Measurements from ENCODE around the gene CFL2.

DNA sequence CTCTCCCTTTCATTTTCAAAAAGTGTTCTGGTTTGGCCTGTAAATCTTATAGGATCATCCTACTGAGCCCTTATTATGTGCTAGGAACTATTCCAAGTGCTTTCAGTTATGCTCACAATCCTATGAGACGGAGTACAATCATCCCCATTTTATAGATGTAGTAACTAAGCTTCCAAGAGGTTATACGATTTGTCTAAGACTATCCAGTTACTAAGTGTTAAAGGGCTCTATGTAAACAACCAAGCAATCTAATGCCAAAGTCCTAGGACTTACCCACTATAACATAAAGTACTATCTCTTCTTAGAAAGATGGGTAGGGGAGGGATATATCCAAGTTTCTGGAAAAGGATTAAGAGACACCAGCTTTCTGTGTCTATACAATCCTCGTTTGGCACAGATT lies 6.7 kb downstream of the CFL2 start:
- TF ChIP-seq, protein P1, sequence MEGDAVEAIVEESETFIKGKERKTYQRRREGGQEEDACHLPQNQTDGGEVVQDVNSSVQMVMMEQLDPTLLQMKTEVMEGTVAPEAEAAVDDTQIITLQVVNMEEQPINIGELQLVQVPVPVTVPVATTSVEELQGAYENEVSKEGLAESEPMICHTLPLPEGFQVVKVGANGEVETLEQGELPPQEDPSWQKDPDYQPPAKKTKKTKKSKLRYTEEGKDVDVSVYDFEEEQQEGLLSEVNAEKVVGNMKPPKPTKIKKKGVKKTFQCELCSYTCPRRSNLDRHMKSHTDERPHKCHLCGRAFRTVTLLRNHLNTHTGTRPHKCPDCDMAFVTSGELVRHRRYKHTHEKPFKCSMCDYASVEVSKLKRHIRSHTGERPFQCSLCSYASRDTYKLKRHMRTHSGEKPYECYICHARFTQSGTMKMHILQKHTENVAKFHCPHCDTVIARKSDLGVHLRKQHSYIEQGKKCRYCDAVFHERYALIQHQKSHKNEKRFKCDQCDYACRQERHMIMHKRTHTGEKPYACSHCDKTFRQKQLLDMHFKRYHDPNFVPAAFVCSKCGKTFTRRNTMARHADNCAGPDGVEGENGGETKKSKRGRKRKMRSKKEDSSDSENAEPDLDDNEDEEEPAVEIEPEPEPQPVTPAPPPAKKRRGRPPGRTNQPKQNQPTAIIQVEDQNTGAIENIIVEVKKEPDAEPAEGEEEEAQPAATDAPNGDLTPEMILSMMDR (IDR thresholded peaks at IDR 0.05): no peak
- no peak for TF ChIP-seq TCF12 (IDR thresholded peaks at IDR 0.05)
- TF ChIP-seq IRF3 (IDR thresholded peaks at IDR 0.05; ENCODE audit: low read depth, low read length): no peak
- TF ChIP-seq RXRA (IDR thresholded peaks at IDR 0.05; ENCODE audit: borderline replicate concordance, low read depth): no peak
- no peak for TF ChIP-seq TAF1 (IDR thresholded peaks at IDR 0.05; ENCODE audit: borderline replicate concordance, low read depth, low read length)
- TF ChIP-seq EZH2phosphoT487 (IDR thresholded peaks at IDR 0.05; ENCODE audit: borderline replicate concordance, low read depth): no peak
- no peak for TF ChIP-seq GABPA (IDR thresholded peaks at IDR 0.05; ENCODE audit: low read depth)
- no peak for TF ChIP-seq RAD21 (IDR thresholded peaks at IDR 0.05; ENCODE audit: low read length)
- no peak for TF ChIP-seq ZBTB33 (IDR thresholded peaks at IDR 0.05; ENCODE audit: borderline replicate concordance, low read depth)
- TF ChIP-seq, protein P2, sequence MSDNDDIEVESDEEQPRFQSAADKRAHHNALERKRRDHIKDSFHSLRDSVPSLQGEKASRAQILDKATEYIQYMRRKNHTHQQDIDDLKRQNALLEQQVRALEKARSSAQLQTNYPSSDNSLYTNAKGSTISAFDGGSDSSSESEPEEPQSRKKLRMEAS (IDR thresholded peaks at IDR 0.05; ENCODE audit: low read depth): no peak
- TF ChIP-seq, protein P3, sequence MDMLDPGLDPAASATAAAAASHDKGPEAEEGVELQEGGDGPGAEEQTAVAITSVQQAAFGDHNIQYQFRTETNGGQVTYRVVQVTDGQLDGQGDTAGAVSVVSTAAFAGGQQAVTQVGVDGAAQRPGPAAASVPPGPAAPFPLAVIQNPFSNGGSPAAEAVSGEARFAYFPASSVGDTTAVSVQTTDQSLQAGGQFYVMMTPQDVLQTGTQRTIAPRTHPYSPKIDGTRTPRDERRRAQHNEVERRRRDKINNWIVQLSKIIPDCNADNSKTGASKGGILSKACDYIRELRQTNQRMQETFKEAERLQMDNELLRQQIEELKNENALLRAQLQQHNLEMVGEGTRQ (IDR thresholded peaks at IDR 0.05; ENCODE audit: borderline replicate concordance, low read depth, low read length): no peak
- TF ChIP-seq EP300 (IDR thresholded peaks at IDR 0.05; ENCODE audit: borderline replicate concordance in 1 of 2, low read depth in 1 of 2, low read length in 1 of 2): no peak
- no peak for TF ChIP-seq RFX5 (IDR thresholded peaks at IDR 0.05; ENCODE audit: low read length)
